Brain microvascular endothelial cell (primary cell): ENCODE measurements around the gene AIF1.

Experiments used
- DNase-seq: peaks from one replicate; pipeline ENCODE4 v3.0.0-alpha.2; 2020
- H3K27ac ChIP-seq: fragments of 250-450 bp; sonication (Bioruptor Pico); 2 replicates; pipeline ENCODE4 v1.5.1; 2020; ENCODE audit warnings: mild to moderate bottlenecking, moderate library complexity
- H3K27me3 ChIP-seq: fragments of 250-450 bp; sonication (Bioruptor Pico); replicated peaks from 2 replicates; pipeline ENCODE4 v1.5.1; 2020; ENCODE audit warnings: mild to moderate bottlenecking
- H3K36me3 ChIP-seq: fragments of 250-450 bp; sonication (Bioruptor Pico); replicated peaks from 2 replicates; pipeline ENCODE4 v1.5.1; 2020; ENCODE audit warnings: mild to moderate bottlenecking
- H3K4me3 ChIP-seq: 2 replicates; pipeline ENCODE4 v1.5.1; 2011; ENCODE audit warnings: low read depth, mild to moderate bottlenecking, control low read depth, low read length, moderate library complexity
- in situ Hi-C: cut with HindIII; loops from 2 replicates; pipeline ENCODE4 v1.10.0; 2017; ENCODE audit warnings: low sequenced_read_pairs, low pct_ligation_motif_present
- TF ChIP-seq, protein P1 (sequence below): IDR thresholded peaks from 2 replicates; pipeline ENCODE4 v1.5.1; 2011; ENCODE audit warnings: low read depth, mild to moderate bottlenecking, moderate library complexity, low read length, control low read depth, inconsistent platforms; ENCODE audit errors: missing control alignments

Gene AIF1

DNA sequence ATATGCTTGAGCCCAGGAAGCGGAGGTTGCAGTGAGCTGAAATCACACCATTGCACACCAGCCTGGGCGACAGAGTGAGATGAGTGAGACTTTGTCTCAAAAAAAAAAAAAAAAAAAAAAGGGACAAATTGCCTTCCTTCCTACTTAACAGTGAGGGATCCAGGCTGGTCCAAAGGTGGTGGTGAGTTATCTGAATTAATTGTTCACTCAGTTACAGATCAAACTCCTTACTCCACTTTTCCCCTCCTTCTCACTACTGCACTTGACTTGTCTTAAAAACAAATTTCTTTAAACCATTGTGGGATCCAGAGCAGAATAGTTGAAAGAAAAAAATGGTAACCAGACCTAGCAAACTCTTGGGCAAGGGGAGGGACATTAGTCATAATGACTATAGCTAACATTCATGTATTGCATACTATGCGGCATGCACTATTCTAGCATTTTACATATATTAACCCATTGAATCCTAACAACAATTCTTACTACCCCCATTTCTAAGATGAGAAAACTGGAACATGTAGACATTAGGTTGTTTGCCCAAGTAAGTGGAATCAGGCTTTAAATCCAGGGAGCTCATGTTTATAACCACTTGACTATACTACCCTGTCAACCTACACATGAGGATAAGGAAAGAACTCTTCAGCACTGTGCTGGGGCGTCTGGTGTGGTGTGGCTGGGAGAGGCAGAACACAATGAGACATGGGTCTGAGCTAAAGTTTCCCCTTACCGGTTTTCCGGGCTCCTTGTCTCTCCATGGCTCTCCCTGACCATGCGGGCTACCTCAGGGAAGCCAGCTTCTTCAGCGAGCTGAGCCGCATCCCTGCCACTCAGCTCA lies 48.3 kb downstream of the AIF1 start:
- peak overlapping the region; percentile 72 for H3K27ac ChIP-seq
- peaks cover 27% of the 10 kb centered on the region for H3K36me3 ChIP-seq
- no peaks in the 10 kb centered on the region for H3K27me3 ChIP-seq
- in situ Hi-C loops: no loop called here
- peak overlapping the region; percentile 77 for H3K4me3 ChIP-seq
- TF ChIP-seq, protein P1, sequence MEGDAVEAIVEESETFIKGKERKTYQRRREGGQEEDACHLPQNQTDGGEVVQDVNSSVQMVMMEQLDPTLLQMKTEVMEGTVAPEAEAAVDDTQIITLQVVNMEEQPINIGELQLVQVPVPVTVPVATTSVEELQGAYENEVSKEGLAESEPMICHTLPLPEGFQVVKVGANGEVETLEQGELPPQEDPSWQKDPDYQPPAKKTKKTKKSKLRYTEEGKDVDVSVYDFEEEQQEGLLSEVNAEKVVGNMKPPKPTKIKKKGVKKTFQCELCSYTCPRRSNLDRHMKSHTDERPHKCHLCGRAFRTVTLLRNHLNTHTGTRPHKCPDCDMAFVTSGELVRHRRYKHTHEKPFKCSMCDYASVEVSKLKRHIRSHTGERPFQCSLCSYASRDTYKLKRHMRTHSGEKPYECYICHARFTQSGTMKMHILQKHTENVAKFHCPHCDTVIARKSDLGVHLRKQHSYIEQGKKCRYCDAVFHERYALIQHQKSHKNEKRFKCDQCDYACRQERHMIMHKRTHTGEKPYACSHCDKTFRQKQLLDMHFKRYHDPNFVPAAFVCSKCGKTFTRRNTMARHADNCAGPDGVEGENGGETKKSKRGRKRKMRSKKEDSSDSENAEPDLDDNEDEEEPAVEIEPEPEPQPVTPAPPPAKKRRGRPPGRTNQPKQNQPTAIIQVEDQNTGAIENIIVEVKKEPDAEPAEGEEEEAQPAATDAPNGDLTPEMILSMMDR: no peak
- no peak for DNase-seq

DNA sequence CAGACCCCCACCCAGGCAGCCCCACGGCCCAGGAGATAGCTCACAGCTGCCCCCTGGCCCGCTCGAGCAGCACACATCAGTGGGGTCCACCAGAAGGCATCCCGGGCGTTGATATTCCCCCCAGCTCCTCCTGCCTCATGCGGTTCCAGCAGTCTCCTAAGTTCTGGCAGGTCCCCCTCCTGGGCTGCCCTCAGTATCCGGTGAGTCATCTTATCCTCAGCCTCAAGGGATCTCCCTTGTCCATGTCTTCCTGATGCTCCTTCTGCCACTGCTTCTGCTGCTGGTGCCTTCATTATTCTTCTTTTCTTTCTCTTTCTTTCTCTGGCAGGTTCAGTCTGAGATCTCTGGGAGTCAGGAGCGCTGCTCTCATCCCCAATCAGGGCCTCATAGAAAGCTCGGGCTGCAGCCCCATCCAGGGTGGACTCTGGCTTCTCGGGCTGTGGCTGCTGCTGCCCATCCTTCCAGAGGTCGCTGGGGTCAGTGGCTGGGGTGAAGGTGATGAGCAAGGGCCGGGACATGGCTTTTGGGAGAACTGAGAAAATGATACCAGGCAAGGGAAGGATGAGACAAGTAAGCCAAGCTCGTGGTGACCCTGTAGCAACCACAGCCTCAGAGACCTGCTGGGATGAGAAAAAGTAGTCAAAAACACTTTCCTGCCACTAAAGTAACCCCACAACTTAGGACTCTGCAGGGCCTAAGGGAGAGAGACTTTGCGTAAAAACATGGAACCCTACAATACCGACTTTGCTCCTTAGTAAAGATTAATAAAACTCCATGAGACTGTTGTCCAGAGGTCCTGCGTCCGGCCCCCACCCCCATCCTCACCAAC lies 49.1 kb downstream of the AIF1 start:
- DNase-seq: peak; percentile 63
- Histone ChIP-seq H3K27ac (peak overlapping the region; percentile 72), H3K27me3 (no peaks in the 10 kb centered on the region), H3K36me3 (peaks cover 35% of the 10 kb centered on the region), H3K4me3 (peak overlapping the region; percentile 77)
- TF ChIP-seq, protein P1: peak; percentile 25
- in situ Hi-C loops: no loop called here

DNA sequence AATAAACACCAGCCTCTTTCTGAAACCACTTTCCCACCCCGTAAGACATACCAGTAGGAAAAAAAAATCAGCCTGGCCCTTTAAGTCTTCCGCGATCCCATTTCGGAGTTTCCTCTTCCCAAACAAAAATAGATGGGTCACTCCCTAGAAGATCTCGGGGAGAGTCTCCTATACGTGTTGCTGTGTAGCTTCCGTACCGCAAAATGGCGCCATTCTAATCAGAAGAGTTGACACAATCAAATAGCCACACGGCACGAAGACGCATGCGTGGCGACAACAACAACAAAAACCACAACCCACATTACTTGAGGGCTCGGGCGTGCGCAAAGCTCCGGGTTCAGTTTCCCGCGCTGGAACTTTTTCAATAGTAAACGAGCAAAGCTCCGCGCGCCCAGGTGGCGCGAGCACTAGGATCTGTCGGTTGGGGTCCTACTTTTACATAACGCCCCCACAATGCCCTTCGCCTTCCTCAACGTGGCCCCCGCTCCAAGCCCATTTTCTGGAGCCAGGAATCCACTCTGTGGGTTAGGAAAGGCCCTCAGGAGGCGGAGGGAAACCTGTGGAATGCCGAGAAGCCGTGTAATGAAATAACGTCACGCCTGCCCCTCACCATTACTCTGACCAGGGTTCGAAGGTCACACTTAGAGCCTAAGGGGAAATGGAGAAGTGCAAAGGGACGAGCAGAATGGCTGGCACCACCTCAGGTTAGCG lies 49.9 kb downstream of the AIF1 start, which contains the start of gene GPANK1:
Gene GPANK1 (minus strand): TSS at position 208 of the 711 bp plus-strand sequence. CDS start 519 bp downstream, outside the sequence.
- peak within 1 kb of the TSS; percentile 77 for H3K4me3 ChIP-seq
- TF ChIP-seq, protein P1: no peak
- H3K27me3 ChIP-seq: no peaks in the 10 kb centered on the region
- in situ Hi-C loops: no loop called here
- peak within 1 kb of the TSS; percentile 72 for H3K27ac ChIP-seq
- H3K36me3 ChIP-seq: peaks cover 43% of the 10 kb centered on the region
- DNase-seq: peak; percentile 92

DNA sequence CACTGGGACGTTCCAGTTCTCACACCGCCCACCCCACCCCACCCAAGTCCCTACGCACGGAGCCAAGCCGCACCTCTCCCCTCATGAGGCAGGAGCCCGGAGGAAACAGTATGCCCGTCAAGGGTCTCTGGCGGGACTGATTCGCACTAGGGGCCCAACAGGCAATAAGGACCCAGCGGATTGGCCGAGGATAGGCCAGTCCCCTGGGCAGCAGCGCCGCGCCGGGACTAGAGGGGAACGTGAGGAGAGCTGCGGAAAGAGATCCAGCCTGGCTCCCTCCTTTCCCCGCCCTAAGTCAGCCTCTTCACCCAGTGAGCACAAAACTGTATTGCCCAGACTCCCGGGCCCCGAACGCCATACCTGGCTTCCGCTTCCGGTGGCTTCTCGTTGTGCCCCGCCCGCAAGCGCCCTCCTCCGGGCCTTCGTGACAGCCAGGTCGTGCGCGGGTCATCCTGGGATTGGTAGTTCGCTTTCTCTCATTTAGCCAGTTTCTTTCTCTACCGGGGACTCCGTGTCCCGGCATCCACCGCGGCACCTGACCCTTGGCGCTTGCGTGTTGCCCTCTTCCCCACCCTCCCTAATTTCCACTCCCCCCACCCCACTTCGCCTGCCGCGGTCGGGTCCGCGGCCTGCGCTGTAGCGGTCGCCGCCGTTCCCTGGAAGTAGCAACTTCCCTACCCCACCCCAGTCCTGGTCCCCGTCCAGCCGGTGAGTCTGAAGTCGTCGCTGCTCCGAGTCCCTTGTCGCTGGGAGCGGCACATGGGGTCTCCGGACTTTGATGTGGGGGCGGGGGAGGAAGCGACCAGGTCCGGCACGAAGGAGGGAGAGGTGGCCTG lies 50.7 kb downstream of the AIF1 start, which contains the start of gene CSNK2B:
Gene CSNK2B (plus strand): TSS at position 580 of the 836 bp plus-strand sequence. CDS start 752 bp downstream, outside the sequence.
- Histone ChIP-seq H3K4me3 (peak within 1 kb of the TSS; percentile 77), H3K27ac (peak within 1 kb of the TSS; percentile 72), H3K36me3 (peaks cover 50% of the 10 kb centered on the region), H3K27me3 (no peaks in the 10 kb centered on the region)
- TF ChIP-seq, protein P1: no peak
- in situ Hi-C loops: no loop called here
- peak; percentile 98 for DNase-seq
